ENCODE results near the gene PSMD13.

DNA sequence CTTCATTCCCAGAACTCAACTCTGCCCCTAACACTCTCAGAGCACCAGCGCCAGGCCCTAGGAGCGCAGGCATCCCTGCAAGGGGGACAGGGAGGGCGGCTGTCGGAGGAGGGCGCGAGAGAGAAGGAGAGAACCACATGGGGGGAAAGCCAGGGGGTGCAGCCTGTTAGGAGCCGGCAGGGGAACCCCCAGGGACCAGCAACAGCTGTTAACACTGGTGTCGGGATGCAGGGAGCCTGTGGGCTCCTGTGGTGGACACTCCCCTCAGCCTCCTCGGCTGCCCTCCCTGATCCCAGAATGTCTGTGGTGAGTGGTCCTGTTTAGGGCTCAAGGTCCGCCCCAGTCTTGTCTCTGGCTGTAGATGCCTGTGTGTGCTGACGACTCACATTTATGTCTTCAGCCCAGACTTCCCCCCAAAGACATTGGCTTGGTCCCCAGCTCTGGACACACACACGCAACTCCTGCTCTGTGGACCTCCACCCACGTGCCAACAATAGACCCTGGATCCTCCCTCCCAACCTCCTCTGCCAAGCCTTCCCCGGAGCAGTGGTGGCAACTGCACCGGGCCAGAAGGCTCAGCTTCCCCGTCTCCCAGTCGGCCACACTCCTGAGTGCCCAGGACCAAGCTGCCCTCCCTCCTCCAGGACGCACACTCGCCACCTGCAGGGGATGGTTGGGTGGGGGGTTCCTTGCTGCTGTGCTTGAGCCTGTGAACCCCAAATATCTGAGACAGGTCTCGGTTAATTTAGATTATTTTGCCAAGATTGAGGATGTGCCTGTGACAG, 63.4 kb downstream of the PSMD13 start:
- no peak for TF ChIP-seq FOXP2 (optimal IDR thresholded peaks at IDR 0.05; ENCODE audit: borderline replicate concordance, extremely low read depth, extremely low read length, insufficient read depth)
- no peak for TF ChIP-seq POLR2AphosphoS5 (IDR thresholded peaks at IDR 0.05; ENCODE audit: low read depth, low read length)
